SKM-1 (cell line): ENCODE measurements around the gene NTNG1.
"Not testable (repeated sequence)": the region's sequence is repeated elsewhere in the genome, so short reads cannot be mapped to it uniquely, and the experiment has no call there.

Experiments
- DNase-seq: peaks from one replicate; lab custom pipeline; 2025; ENCODE audit not compliant: unreplicated experiment; lab: John Stamatoyannopoulos, UW

NTNG1 gene

GRCh38 chr1:107140703-107141490, at the start of gene NTNG1:
Gene NTNG1, plus strand, starts transcription at chr1:107141039.
- no peak for DNase-seq

GRCh38 chr1:107091418-107091817, 49.4 kb upstream of the NTNG1 start:
- no peak for DNase-seq

DNA sequence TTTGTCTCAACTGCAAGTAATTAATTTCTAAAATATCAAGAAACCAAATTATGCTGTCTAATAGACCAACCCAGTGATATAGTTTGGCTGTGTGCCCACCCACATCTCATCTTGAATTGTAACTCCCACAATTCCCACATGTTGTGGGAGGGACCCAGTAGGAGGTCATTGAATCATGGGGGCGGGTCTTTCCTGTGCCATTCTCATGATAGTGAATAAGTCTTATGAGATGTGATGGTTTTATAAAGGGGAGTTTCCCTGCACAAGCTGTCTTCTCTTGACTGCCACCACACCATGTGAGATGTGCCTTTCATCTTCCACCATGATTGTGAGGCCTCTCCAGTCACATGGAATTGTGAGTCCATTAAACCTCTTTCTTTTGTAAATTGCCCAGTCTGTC, 47.4 kb upstream of the NTNG1 start:
- not testable (repeated sequence) for DNase-seq

GRCh38 chr1:107095647-107096046, 45.2 kb upstream of the NTNG1 start:
- DNase-seq: no peak

GRCh38 chr1:107096690-107097089, 44.1 kb upstream of the NTNG1 start:
- DNase-seq: no peak

DNA sequence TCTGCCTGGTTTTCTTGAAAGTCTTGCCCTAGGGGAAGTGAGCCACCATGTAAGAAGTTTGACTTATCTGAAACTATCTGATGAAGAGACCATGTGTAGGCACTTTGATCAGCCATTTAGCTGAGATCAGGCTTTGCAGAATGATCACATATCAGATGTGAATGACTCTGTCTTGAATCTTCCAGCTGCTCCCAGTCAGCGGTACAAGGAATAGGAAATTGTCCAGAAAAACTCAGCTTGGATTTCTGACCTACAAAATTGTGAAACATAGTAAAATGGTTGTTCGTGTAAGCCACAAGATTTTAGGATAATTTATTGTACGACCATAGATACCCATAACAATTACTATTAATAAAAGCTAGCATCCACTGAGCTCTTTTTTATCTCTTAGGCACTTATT, 41.9 kb upstream of the NTNG1 start:
- DNase-seq: no peak

GRCh38 chr1:107100331-107100984, 40.4 kb upstream of the NTNG1 start:
- DNase-seq: no peak

DNA sequence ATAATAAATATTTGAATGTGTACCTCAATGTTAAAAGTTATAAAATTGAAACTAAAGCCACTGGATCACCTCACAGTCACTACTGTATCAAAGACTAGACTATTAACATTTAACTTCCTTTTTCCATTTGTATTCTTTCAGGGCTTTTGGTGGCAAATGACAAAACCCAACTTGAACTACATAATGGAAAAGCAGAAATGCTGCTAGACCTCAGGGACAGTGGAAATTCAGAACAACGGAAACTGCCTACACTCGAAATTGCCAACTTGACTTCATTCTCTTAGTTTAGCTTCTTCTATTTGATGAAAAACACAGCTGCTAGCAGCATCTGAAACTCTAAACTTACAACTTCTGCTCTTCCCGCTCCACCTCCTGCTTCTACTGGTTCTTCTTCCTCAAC, 34.9 kb upstream of the NTNG1 start:
- DNase-seq: no peak

DNA sequence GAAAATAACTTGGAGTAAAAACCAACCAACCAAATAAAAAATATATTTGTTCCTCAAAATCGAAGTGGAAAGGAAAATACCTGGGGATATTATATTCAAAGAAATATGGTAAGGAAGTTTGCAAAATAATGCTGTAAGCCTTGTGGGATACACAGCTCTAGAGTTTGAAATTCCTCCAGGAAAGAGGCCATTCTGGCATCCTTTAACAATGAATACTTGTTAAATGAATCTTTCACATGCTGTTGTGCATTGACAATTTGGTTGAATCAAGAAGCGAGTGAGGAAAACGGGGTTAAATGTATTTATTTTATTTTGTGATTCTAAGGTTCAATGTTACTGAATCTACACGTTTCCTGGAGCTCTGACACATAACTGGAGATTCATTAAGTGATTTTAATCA, 30.5 kb upstream of the NTNG1 start:
- no peak for DNase-seq

GRCh38 chr1:107116306-107116790, 24.5 kb upstream of the NTNG1 start:
- DNase-seq: no peak

- no peak for DNase-seq
Measured at GRCh38 chr1:107122225-107122624, 18.6 kb upstream of the NTNG1 start.

GRCh38 chr1:107123741-107124140, 17.1 kb upstream of the NTNG1 start:
- DNase-seq: no peak

DNA sequence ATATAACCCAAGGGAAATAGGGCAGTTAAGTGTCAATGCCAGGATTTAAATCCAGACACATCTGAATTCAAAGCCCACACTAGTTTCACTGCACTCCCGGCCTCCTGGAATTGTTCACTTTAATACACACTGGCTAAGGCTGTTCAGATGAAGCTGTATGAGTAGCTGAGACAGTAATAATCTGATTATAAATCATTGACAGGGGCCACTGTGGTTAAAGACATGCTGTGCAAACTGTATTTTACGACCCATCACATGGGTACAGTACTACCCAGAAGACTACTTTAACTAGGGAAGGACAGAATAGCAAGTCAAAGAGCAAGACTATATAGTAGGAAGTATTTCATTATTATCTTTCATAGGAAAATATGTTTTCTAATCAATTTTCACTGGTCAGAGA, 16.1 kb upstream of the NTNG1 start:
- no peak for DNase-seq

GRCh38 chr1:107132195-107132594, 8.6 kb upstream of the NTNG1 start:
- no peak for DNase-seq

GRCh38 chr1:107132780-107133179, 8.1 kb upstream of the NTNG1 start:
- DNase-seq: no peak

DNA sequence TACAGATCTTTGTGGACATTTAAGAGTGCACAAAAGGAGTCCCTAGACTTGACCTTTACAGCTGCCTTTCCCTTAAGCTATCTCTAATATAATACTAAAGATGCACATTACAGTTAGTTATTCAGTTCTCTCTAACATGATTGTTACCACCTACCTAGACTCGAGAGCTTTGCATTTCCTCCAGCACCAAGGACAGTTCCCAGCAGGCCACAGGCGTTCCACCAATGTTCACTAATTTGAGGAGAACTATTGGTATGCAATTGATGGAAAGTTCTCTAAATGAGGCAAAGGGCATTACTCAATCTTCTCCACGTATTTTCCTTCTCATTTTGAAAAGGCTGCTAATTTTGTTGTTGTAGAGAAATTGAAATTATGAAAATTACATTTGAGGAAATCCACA, 5.4 kb upstream of the NTNG1 start:
- DNase-seq: no peak

GRCh38 chr1:107138166-107138565, 2.7 kb upstream of the NTNG1 start:
- no peak for DNase-seq

- no peak for DNase-seq
Measured at GRCh38 chr1:107138767-107139445, 1.9 kb upstream of the NTNG1 start.

- DNase-seq: no peak
Measured at GRCh38 chr1:107139833-107140702, 771 bp upstream of the NTNG1 start.

DNA sequence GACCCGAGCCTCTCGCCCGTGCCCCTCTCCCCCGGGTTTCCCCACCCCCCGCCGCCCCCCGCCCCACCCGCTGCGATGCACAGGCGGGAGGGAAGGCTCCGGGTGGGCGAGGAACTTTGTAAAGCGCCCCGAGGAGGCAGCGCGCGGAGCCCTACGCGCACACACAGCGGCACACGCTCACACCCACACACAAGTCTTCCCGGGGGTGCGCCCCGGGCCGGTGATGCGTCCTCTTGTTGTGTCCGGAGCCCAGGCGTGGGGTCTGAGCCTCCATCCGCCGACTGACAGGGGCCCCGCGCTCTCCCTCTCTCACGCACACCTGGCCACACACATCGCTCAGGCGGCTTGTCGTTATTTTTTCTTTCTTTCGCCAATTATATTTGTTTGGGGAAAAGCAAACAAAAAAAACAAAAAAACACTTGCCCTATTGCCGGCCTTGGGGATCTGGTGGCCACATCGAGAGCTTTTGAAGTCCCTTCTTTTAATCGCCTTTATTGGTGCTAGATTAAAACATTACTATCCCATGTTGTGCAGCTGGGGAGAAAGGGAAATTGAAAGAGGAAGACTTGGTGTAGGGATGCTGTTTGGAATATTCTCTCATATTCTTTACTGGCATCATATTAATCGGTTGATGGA, 770 bp downstream of the NTNG1 start:
- DNase-seq: no peak

GRCh38 chr1:107142140-107142542, 1.3 kb downstream of the NTNG1 start:
- DNase-seq: no peak
